Stimulated activated CD4-positive, alpha-beta T cell treated with anti-CD3 and anti-CD28 coated beads, Interleukin-15, amount 100 ng/mL, for 1 hour (primary cell): ENCODE measurements around the gene GOLGA3.
"Not testable (repeated sequence)": the region's sequence is repeated elsewhere in the genome, so short reads cannot be mapped to it uniquely, and the experiment has no call there.

Source experiments
- DNase-seq, 2 donors: peaks; one replicate each; pipeline ENCODE4 v3.0.0-alpha.2; 2020; ENCODE audit warnings: low read depth in 1 of 2, low spot score in 1 of 2

GOLGA3 gene

GRCh38 chr12:132818562-132818961 lies 10.1 kb downstream of the GOLGA3 start:
- no peak for DNase-seq

- DNase-seq, result no peak
These were observed 14.4 kb downstream of the GOLGA3 start for GRCh38 chr12:132814232-132814631.

GRCh38 chr12:132813443-132813842 lies 15.2 kb downstream of the GOLGA3 start:
- no peak for DNase-seq

GRCh38 chr12:132812631-132813305 lies 15.9 kb downstream of the GOLGA3 start:
- no peak for DNase-seq

GRCh38 chr12:132809391-132809790 lies 19.3 kb downstream of the GOLGA3 start:
- DNase-seq, result not testable (repeated sequence)

GRCh38 chr12:132807295-132808092 lies 21.2 kb downstream of the GOLGA3 start:
- no peak for DNase-seq

GRCh38 chr12:132806857-132807256 lies 21.8 kb downstream of the GOLGA3 start:
- no peak for DNase-seq

- no peak for DNase-seq
These were observed 24.2 kb downstream of the GOLGA3 start for GRCh38 chr12:132804426-132804861.

GRCh38 chr12:132803888-132804287 lies 24.8 kb downstream of the GOLGA3 start:
- no peak for DNase-seq

GRCh38 chr12:132803125-132803524 lies 25.5 kb downstream of the GOLGA3 start:
- no peak for DNase-seq

- DNase-seq, result no peak
These were observed 26.9 kb downstream of the GOLGA3 start for GRCh38 chr12:132801741-132802140.

GRCh38 chr12:132798836-132799235 lies 29.8 kb downstream of the GOLGA3 start:
- no peak for DNase-seq

GRCh38 chr12:132797820-132798570 lies 30.7 kb downstream of the GOLGA3 start:
- no peak for DNase-seq

- no peak for DNase-seq
These were observed 32.8 kb downstream of the GOLGA3 start for GRCh38 chr12:132795847-132796246.

GRCh38 chr12:132791940-132792339 lies 36.7 kb downstream of the GOLGA3 start:
- DNase-seq, result not testable (repeated sequence)

- DNase-seq, result no peak
These were observed 39.6 kb downstream of the GOLGA3 start for GRCh38 chr12:132789099-132789471.

GRCh38 chr12:132788375-132789098 lies 40.1 kb downstream of the GOLGA3 start:
- DNase-seq, result no peak

- DNase-seq, result no peak
These were observed 40.8 kb downstream of the GOLGA3 start for GRCh38 chr12:132787877-132788276.

- DNase-seq, result no peak
These were observed 42.5 kb downstream of the GOLGA3 start for GRCh38 chr12:132786192-132786591.

GRCh38 chr12:132784580-132784979 lies 44.1 kb downstream of the GOLGA3 start:
- DNase-seq, result no peak

- DNase-seq, result no peak
These were observed 44.6 kb downstream of the GOLGA3 start for GRCh38 chr12:132783917-132784531.
